GM18526 (cell line): ENCODE results near the gene TXNL4B.

Source experiments
- POLR2A ChIP-seq: IDR thresholded peaks from 3 replicates; pipeline ENCODE4 v1.6.1; 2011; ENCODE audit not compliant: insufficient read length; ENCODE audit errors: extremely low read depth

TXNL4B gene

GRCh38 chr16:72101195-72101594 is 7.8 kb upstream of the TXNL4B start:
- TF ChIP-seq POLR2A, result no peak

GRCh38 chr16:72099377-72099818 is 6.0 kb upstream of the TXNL4B start:
- no peak for TF ChIP-seq POLR2A

GRCh38 chr16:72098936-72099335 is 5.5 kb upstream of the TXNL4B start:
- no peak for TF ChIP-seq POLR2A

GRCh38 chr16:72094266-72094610 is 818 bp upstream of the TXNL4B start:
- no peak for TF ChIP-seq POLR2A

- TF ChIP-seq POLR2A, result no peak
These were observed 480 bp downstream of the TXNL4B start for GRCh38 chr16:72092832-72093447.

GRCh38 chr16:72091217-72091616 is 2.2 kb downstream of the TXNL4B start:
- no peak for TF ChIP-seq POLR2A

- TF ChIP-seq POLR2A, result no peak
These were observed 8.4 kb downstream of the TXNL4B start for GRCh38 chr16:72085002-72085401.

GRCh38 chr16:72084445-72084844 is 9.0 kb downstream of the TXNL4B start:
- TF ChIP-seq POLR2A, result no peak

GRCh38 chr16:72083778-72084404 is 9.5 kb downstream of the TXNL4B start:
- TF ChIP-seq POLR2A, result no peak

GRCh38 chr16:72073560-72074230 is 19.7 kb downstream of the TXNL4B start:
- TF ChIP-seq POLR2A, result no peak

- TF ChIP-seq POLR2A, result no peak
These were observed 20.7 kb downstream of the TXNL4B start for GRCh38 chr16:72072514-72073342.

- no peak for TF ChIP-seq POLR2A
These were observed 24.5 kb downstream of the TXNL4B start for GRCh38 chr16:72068930-72069329.

GRCh38 chr16:72066747-72067146 is 26.7 kb downstream of the TXNL4B start:
- no peak for TF ChIP-seq POLR2A

- no peak for TF ChIP-seq POLR2A
These were observed 29.0 kb downstream of the TXNL4B start for GRCh38 chr16:72064361-72064894.

- no peak for TF ChIP-seq POLR2A
These were observed 31.9 kb downstream of the TXNL4B start for GRCh38 chr16:72061564-72061963.
